Sigmoid colon (tissue), 4 donors: ENCODE measurements around the gene ABCC4.
"Not testable (repeated sequence)": the region's sequence is repeated elsewhere in the genome, so short reads cannot be mapped to it uniquely, and the experiment has no call there.

Experiments
- CTCF ChIP-seq, 4 experiments: fragments of 450-650 bp in 3 of 4; fragments of 200-600 bp in 1 of 4; IDR thresholded peaks; one replicate each; pipeline ENCODE4 v1.5.1; 2016 to 2019; ENCODE audit warnings: antibody characterized with exemption in 4 of 4, mild to moderate bottlenecking in 3 of 4, moderate library complexity in 2 of 4
- POLR2A ChIP-seq, 2 donors: fragments of 450-650 bp; IDR thresholded peaks; one replicate each; pipeline ENCODE4 v1.6.1; 2016; ENCODE audit warnings: antibody characterized with exemption in 2 of 2, mild to moderate bottlenecking in 2 of 2, moderate library complexity in 2 of 2
- POLR2AphosphoS5 ChIP-seq, 4 donors: sonication (generic); formaldehyde crosslinking; IDR thresholded peaks; one replicate each; pipeline ENCODE4 v1.6.1; 2017; ENCODE audit warnings: antibody characterized with exemption in 4 of 4

- not testable (repeated sequence) for TF ChIP-seq CTCF, POLR2A, POLR2AphosphoS5 (IDR thresholded peaks at IDR 0.05)
These were observed 134.2 kb downstream of the ABCC4 start for GRCh38 chr13:95167003-95167402.
